HEK293 (cell line): ENCODE data around the gene CSNK1G1.

Experiments used
- CTCF ChIP-seq: fragments of 450-650 bp; formaldehyde crosslinking; IDR thresholded peaks from 2 replicates; pipeline ENCODE4 v1.5.1; 2016; ENCODE audit warnings: missing biosample characterization, missing genetic modification characterization
- PBX3 ChIP-seq: sonication (generic); formaldehyde crosslinking; IDR thresholded peaks from 2 replicates; pipeline ENCODE4 v1.8.1; 2022; ENCODE audit warnings: mild to moderate bottlenecking, moderate library complexity, missing genetic modification reagents
- ZNF146 ChIP-seq: fragments of 450-650 bp; formaldehyde crosslinking; IDR thresholded peaks from 2 replicates; pipeline ENCODE4 v1.5.1; 2016; ENCODE audit warnings: missing biosample characterization, missing genetic modification characterization
- ZNF623 ChIP-seq: fragments of 450-650 bp; formaldehyde crosslinking; IDR thresholded peaks from 2 replicates; pipeline ENCODE4 v1.5.1; 2016; ENCODE audit warnings: missing biosample characterization, missing genetic modification characterization
- TF ChIP-seq, protein P1 (sequence below): fragments of 450-650 bp; formaldehyde crosslinking; IDR thresholded peaks from 2 replicates; pipeline ENCODE4 v1.5.1; 2016; ENCODE audit warnings: missing biosample characterization, missing genetic modification characterization
- TF ChIP-seq, protein P2 (sequence below): fragments of 450-650 bp; formaldehyde crosslinking; IDR thresholded peaks from 2 replicates; pipeline ENCODE4 v1.5.1; 2016; ENCODE audit warnings: missing biosample characterization, missing genetic modification characterization

GRCh38 chr15:64125978-64126377 is 230.0 kb downstream of the CSNK1G1 start:
- TF ChIP-seq ZNF146 (tag by site-specific recombination) (no peak), CTCF (tag by site-specific recombination) (no peak), PBX3 (CRISPR knock-in tag) (no peak), ZNF623 (tag by site-specific recombination) (no peak)
- TF ChIP-seq, protein P1, sequence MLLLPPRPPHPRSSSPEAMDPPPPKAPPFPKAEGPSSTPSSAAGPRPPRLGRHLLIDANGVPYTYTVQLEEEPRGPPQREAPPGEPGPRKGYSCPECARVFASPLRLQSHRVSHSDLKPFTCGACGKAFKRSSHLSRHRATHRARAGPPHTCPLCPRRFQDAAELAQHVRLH (tag by site-specific recombination): no peak
- TF ChIP-seq, protein P2, sequence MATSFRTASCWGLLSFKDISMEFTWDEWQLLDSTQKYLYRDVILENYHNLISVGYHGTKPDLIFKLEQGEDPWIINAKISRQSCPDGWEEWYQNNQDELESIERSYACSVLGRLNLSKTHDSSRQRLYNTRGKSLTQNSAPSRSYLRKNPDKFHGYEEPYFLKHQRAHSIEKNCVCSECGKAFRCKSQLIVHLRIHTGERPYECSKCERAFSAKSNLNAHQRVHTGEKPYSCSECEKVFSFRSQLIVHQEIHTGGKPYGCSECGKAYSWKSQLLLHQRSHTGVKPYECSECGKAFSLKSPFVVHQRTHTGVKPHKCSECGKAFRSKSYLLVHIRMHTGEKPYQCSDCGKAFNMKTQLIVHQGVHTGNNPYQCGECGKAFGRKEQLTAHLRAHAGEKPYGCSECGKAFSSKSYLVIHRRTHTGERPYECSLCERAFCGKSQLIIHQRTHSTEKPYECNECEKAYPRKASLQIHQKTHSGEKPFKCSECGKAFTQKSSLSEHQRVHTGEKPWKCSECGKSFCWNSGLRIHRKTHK (tag by site-specific recombination): no peak
